DMS53 treated with DMSO at 0.1 percent for 48 hours (cell line): ENCODE measurements around the gene CDKN1C.
"Not testable (repeated sequence)": the region's sequence is repeated elsewhere in the genome, so short reads cannot be mapped to it uniquely, and the experiment has no call there.

Experiments used
- DNase-seq: peaks from one replicate; lab custom pipeline; 2025; ENCODE audit not compliant: unreplicated experiment; lab: John Stamatoyannopoulos, UW

The CDKN1C gene

GRCh38 chr11:2909133-2909902 is 23.7 kb upstream of the CDKN1C start:
- no peak for DNase-seq

GRCh38 chr11:2908130-2908529 is 22.6 kb upstream of the CDKN1C start:
- no peak for DNase-seq

GRCh38 chr11:2905299-2905698 is 19.7 kb upstream of the CDKN1C start:
- not testable (repeated sequence) for DNase-seq

GRCh38 chr11:2904153-2905052 is 18.8 kb upstream of the CDKN1C start:
- DNase-seq: no peak

DNA sequence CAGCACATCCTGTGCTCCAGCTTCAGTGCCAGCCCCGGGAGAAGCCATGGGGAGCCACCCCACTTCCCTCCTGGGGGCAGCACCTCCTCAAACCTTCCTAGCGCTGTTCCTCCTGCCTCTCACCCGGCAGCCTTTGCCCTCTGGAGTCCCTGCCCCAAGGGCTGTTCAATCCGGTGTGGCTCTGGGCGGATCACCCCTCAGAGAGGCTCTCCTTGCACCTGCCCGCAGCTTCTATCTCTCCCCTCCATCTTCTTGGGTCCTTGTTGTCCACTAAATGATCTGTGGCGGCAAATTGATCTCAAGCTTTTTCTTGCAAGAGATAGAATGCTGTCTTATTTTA is 18.1 kb upstream of the CDKN1C start:
- DNase-seq: peak; percentile 18

GRCh38 chr11:2902784-2903671 is 17.5 kb upstream of the CDKN1C start:
- no peak for DNase-seq

DNA sequence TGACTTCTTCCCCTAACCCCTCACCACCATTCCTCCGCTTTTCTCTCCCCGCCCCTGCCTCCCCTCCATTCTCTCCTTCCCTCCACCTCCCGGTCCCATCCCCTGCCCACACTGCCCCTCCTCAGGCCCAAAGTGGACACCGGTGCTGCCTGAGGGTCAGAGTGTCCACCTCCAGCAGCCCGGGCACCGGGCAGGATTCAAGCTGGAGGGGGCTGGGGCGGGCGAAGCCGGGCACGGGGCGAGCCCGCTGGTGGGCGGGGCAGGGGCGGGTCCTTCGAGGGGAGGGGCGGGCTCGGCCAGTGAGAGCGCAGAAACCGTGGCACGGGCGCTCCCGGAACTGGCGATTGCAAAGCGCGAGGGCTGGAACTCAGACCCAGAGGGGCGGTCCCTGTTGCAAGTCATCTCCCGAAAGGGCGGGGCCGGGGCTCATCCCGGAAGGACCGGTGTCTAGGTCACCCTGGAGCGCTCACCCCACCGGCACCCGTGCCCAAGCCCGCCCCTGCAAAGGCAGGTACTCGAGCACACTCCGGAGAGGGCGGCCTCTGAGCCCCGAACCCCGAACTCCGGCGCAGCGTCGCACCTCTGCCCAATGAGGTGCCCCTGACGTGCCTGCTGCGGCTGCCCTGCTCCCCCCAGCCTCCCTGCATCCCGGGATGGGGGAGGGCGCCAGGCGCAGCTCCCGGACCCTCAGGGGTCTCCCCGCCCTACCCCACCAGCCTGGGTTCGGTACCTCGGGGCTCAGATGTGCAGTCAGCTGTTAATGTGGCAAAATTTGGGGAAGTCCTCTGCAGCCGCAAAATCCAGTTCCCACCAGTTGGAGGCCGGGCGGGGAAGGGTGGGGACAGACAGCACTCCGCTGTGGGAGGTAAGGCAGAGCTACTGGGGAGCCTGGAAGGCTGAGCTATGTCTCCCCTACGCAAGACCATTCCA is 16.5 kb upstream of the CDKN1C start:
- peak; percentile 96 for DNase-seq

DNA sequence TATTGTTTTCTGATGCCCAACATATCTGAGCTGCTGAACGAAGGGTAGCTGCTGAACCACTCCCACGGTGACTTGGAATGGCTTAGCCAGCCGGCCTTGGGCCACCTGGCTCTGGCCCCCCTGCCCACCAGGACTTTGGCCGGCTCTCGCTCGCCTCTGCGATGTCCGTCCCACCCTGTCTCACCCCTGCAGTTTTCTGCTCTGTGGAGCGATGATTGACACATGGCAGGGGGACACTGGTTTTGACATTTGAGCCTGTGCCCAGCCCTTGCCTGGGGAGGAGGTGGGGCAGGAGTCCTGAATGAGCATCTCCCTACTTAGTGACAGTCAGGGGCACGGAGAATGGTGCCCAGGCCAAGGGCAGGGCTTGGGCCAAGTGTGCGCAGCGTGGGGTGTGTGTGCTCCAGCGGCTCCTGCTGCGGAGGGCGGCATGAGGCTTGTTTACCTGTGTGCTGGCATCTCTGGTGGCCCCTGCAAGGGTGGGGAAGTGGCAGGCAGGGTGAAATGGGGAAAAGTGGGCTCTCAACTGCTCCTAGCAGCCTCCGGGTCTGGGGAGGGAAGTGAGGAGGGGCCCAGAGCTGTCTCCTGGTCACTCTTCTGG is 15.7 kb upstream of the CDKN1C start:
- DNase-seq: no peak

DNA sequence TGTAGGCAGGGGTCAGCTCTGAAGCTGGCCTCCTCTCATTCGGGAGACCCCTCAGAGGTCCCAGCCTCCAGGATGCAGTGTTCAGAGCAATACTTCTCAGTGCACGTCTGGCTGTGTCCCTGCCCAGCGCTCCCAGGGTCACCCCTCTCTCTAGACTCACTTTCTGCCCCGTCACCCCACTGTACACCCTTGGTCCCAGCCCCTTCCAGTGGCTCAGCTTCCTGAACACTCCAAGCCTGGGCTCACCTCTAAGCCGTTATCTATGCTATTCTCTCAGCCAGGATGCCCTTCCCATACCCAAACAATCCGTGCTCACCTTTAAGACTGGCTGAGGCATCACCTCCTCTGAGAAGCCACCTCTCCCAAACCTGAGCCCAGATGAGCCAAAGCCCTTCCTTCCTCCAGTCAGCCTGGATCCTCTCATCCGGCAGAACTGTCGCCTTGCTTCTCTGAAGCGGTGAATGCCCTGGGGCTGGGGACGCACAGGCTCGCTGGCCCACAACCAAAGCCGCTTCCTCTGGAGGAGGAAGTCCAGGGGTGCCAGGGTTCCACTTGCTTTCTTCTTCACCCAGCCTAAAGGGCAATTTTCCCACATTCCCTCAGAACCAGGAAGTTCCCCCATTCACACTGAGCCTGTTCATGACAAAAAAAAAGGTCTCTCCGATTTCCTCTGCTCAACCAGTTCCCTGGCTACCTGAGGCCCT is 13.7 kb upstream of the CDKN1C start:
- DNase-seq: no peak

- DNase-seq: peak; percentile 90
These were observed 12.9 kb upstream of the CDKN1C start for GRCh38 chr11:2898366-2899079.

DNA sequence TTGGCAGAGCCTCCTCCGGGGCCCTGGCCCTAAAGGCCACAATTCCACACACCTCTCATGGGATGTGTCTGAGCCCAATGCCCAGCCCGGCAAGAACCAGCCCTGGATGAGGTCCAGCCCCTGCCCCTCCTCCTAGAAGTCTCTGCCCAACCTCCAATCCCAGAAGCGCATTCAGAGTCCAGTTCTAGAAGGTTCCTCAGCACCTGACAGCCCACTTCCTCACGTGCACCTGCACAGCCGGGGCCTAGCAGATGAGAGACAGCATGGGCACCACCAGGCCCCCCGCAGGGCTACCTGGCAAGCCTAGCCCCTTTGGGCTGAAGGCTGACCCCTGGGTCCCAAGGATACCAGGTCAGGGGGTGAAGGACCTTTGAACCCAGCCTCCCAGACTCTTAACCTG is 11.5 kb upstream of the CDKN1C start:
- no peak for DNase-seq

GRCh38 chr11:2896047-2896446 is 10.5 kb upstream of the CDKN1C start:
- DNase-seq: no peak

DNA sequence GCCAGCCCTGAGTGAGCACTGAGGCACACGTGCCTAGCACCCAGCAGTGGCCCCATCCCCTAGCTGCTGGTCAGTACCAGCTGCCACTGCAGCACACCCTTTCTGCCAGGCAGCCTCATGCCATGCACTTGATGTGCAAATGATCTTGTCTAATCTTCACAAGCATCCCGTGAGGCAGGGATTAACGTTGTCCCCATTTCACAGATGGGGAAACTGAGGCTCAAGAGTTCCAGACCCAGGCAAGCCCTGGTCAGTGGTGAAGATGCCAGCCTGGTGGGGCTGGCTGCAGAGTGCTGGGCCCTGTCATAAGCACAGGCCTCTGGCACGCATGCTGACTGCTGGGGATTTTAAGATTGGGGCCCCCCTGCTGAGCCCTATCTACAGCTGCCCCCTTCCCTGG is 8.4 kb upstream of the CDKN1C start:
- no peak for DNase-seq

- DNase-seq: no peak
These were observed 7.5 kb upstream of the CDKN1C start for GRCh38 chr11:2892967-2893528.

DNA sequence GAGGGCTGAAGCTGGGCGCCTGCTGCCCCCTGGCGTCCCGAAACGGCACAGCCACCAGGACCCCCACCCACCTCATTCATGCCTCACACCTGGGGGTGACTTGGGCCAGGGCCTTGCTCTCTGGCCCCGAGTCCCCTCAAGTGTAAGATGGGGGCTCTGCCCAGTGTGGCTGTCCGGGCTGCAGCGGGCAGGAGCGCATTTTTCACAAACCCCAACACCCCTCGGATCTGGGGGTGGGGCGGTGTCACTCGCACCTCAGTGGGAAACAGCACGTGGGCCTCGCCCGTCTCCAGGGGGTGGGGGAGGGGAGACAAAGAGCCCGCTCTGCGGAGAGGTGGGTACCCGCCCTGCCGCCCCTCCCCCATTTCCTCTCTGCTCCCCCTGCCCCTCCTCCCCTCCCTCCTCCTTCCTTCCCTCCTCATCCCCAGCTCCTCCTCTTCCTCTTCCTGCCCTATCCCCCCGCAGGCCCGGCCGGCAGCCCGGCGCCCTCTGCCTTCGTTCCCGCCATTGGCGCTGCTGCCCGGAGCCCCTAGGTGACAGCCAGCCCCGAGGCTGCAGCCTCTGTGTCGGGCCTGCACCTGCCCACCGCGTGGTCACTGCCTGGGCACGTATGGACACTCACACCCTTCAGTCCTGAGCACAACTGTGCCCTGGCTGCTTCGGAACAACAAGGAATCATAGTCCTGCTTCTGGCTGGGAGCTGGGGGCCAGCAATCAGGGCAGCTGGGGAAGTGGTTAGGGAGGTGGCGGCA is 6.8 kb upstream of the CDKN1C start:
- peak; percentile 77 for DNase-seq

DNA sequence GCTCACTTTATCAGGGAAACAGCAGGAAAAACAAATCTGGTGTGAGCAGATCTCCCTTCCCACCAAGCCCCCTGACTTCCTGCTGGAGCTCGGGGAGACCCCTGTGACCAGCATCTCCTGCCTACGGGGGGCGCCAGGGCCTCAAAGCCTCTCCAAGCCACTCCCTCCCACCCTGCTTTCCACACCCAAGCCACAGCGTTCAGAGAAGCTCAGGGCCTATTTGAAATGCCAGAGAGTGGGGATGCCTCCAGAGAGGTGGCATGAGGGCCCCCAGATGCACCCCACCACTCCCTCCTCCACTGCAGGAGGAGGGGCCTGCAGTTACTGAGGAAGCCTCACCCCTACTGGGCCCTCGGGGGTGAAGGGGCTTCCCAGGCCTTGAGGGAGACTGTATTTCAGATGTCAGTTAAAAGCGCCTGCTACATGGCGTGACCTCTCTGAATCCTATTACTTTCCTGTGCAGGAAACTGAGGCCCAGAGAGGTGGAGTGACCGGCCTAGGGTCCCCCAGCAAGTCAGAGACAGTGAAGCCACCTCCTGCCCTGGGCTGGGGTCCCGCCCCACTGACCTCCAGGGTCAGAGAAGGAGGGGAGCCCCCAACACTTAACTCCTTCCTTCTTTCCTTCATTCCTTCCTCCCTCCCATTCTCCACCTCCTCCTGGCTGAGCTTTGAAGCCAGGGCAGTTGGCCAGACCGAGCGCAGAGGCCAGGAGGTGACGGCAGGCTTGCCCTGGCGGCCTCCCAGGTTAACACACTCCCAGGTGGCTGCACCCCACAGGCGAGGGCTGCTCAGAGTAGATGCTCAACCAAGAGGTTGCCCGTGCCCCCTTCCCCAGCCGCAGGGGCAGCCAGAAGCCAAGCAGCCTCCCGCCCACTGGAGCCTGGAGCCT is 6.0 kb upstream of the CDKN1C start:
- DNase-seq: peak; percentile 52
